Measurements from ENCODE around the gene EGFLAM. TPM values are rescaled to one million over a fixed set of nuclear protein-coding genes. Genes with fewer than 3 reads are reported as not detected.

Gene EGFLAM
- total and polyA plus RNA-seq, 2 experiments from 2014 or later, result 0.24 to 1.9 TPM

DNA sequence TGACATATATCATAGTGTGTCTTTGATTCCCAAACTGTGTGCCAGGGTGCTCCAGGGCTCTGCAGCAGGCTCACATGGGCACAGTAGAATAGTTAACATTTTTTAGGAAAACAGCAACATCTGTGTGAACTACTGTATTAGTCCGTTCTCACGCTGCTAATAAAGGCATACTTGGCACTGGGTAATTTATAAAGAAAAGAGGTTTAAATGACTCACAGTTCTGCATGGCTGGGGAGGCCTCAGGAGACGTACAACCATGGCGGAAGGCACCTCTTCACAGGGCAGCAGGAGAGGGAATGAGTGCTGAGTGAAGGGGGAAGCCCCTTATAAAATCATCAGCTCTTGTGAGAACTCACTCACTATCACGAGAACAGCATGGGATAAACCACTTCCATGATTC lies 82.7 kb downstream of the EGFLAM start:
- H3K27me3 Mint-ChIP-seq (ENCODE audit: insufficient read depth, low read depth, poor library complexity), result no peaks in the 10 kb centered on the region
- H3K27ac Mint-ChIP-seq, result no peak overlapping the region
- H3F3A ChIP-seq (replicated peaks; ENCODE audit: low read depth), result no peaks in the 10 kb centered on the region
- H3K27me3 ChIP-seq (ENCODE audit: insufficient read depth), result no peaks in the 10 kb centered on the region
- H2AFZ ChIP-seq, result no peak overlapping the region
- no peak overlapping the region for H3K4me2 ChIP-seq
- peaks cover 4% of the 10 kb centered on the region for H3K9me2 ChIP-seq (ENCODE audit: insufficient read depth)
- H3K27ac ChIP-seq (ENCODE audit: low read depth), result no peak overlapping the region
- TF ChIP-seq CTCF (conservative IDR thresholded peaks at IDR 0.05; ENCODE audit: low read depth in 2 of 2) (no peak), CREB1 (CRISPR knock-in tag; IDR thresholded peaks at IDR 0.05; ENCODE audit: low read depth) (no peak), ETS1 (IDR thresholded peaks at IDR 0.05) (no peak), JUNB (IDR thresholded peaks at IDR 0.05; ENCODE audit: unreplicated experiment) (no peak), STAT1 (IDR thresholded peaks at IDR 0.05; ENCODE audit: unreplicated experiment) (no peak), ZNF462 (CRISPR knock-in tag; IDR thresholded peaks at IDR 0.05) (no peak), NANOG (IDR thresholded peaks at IDR 0.05; ENCODE audit: borderline replicate concordance) (no peak), ZNF331 (CRISPR knock-in tag; IDR thresholded peaks at IDR 0.05; ENCODE audit: low read depth) (no peak), EZH2 (IDR thresholded peaks at IDR 0.05; ENCODE audit: low read depth, unreplicated experiment) (no peak), POLR2AphosphoS5 (IDR thresholded peaks at IDR 0.05; ENCODE audit: low read depth) (no peak), REST (IDR thresholded peaks at IDR 0.05; ENCODE audit: unreplicated experiment) (no peak)
- no peaks in the 10 kb centered on the region for H3K4me1 ChIP-seq (ENCODE audit: insufficient read depth)
- H3K9me3 Mint-ChIP-seq, result no peaks in the 10 kb centered on the region
- peaks cover 5% of the 10 kb centered on the region; the same call in 2 of the 3 replicates for H3K4me1 Mint-ChIP-seq
- H4K20me1 ChIP-seq (replicated peaks; ENCODE audit: insufficient read depth), result no peaks in the 10 kb centered on the region
- no peak overlapping the region for H3K4me3 ChIP-seq
- H3K36me3 Mint-ChIP-seq (ENCODE audit: low read depth), result no peaks in the 10 kb centered on the region
- H3K4me3 Mint-ChIP-seq, result no peak overlapping the region
- no peak for DNase-seq (ENCODE audit: low spot score)
- no peaks in the 10 kb centered on the region for H3K79me2 ChIP-seq (replicated peaks; ENCODE audit: insufficient read depth)
- no peaks in the 10 kb centered on the region for H3K36me3 ChIP-seq (ENCODE audit: insufficient read depth)
- no peak for ATAC-seq

All from GM23338 (cell line).